ENCODE data around the gene TMEM132C.

The TMEM132C gene

GRCh38 chr12:128258866-128259555, 8.0 kb upstream of the TMEM132C start:
- no peaks in the 10 kb centered on the region for H3K36me3 ChIP-seq (ENCODE audit: low read depth)
- ATAC-seq (ENCODE audit: low read depth), result no peak
- H3K4me1 ChIP-seq (ENCODE audit: insufficient read depth, poor library complexity, severe bottlenecking), result no peaks in the 10 kb centered on the region
- H3K9me3 ChIP-seq (ENCODE audit: severe bottlenecking), result peaks cover 1% of the 10 kb centered on the region
- H3K27me3 ChIP-seq (ENCODE audit: insufficient read depth, poor library complexity, severe bottlenecking), result no peaks in the 10 kb centered on the region
- TF ChIP-seq CTCF (IDR thresholded peaks at IDR 0.05; ENCODE audit: poor library complexity, severe bottlenecking), result no peak
- H3K4me3 ChIP-seq (ENCODE audit: severe bottlenecking), result no peak overlapping the region
- no peak overlapping the region for H3K27ac ChIP-seq (ENCODE audit: poor library complexity, severe bottlenecking)
- DNase-seq (ENCODE audit: low spot score), result no peak

- Histone ChIP-seq H3K27ac (ENCODE audit: poor library complexity, severe bottlenecking) (no peak overlapping the region), H3K4me3 (ENCODE audit: severe bottlenecking) (no peak overlapping the region), H3K36me3 (ENCODE audit: low read depth) (no peaks in the 10 kb centered on the region), H3K27me3 (ENCODE audit: insufficient read depth, poor library complexity, severe bottlenecking) (no peaks in the 10 kb centered on the region), H3K4me1 (ENCODE audit: insufficient read depth, poor library complexity, severe bottlenecking) (no peaks in the 10 kb centered on the region), H3K9me3 (ENCODE audit: severe bottlenecking) (peaks cover 5% of the 10 kb centered on the region)
- ATAC-seq (ENCODE audit: low read depth) (no peak), DNase-seq (ENCODE audit: low spot score) (no peak)
- peak; percentile 66 for TF ChIP-seq CTCF (IDR thresholded peaks at IDR 0.05; ENCODE audit: poor library complexity, severe bottlenecking)
These were observed 7.4 kb upstream of the TMEM132C start for GRCh38 chr12:128259556-128260070.

- Histone ChIP-seq H3K27me3 (ENCODE audit: insufficient read depth, poor library complexity, severe bottlenecking) (peaks cover 8% of the 10 kb centered on the region), H3K27ac (ENCODE audit: poor library complexity, severe bottlenecking) (no peak overlapping the region), H3K4me1 (ENCODE audit: insufficient read depth, poor library complexity, severe bottlenecking) (no peaks in the 10 kb centered on the region), H3K36me3 (ENCODE audit: low read depth) (no peaks in the 10 kb centered on the region), H3K9me3 (ENCODE audit: severe bottlenecking) (peaks cover 5% of the 10 kb centered on the region), H3K4me3 (ENCODE audit: severe bottlenecking) (no peak overlapping the region)
- ATAC-seq (ENCODE audit: low read depth) (no peak), DNase-seq (ENCODE audit: low spot score) (no peak)
- TF ChIP-seq CTCF (IDR thresholded peaks at IDR 0.05; ENCODE audit: poor library complexity, severe bottlenecking), result no peak
These were observed 5.2 kb upstream of the TMEM132C start for GRCh38 chr12:128261757-128262156.

- ATAC-seq (ENCODE audit: low read depth) (no peak), DNase-seq (ENCODE audit: low spot score) (no peak)
- H3K27me3 ChIP-seq (ENCODE audit: insufficient read depth, poor library complexity, severe bottlenecking), result peaks cover 25% of the 10 kb centered on the region
- no peaks in the 10 kb centered on the region for H3K4me1 ChIP-seq (ENCODE audit: insufficient read depth, poor library complexity, severe bottlenecking)
- no peak for TF ChIP-seq CTCF (IDR thresholded peaks at IDR 0.05; ENCODE audit: poor library complexity, severe bottlenecking)
- H3K4me3 ChIP-seq (ENCODE audit: severe bottlenecking), result no peak overlapping the region
- no peak overlapping the region for H3K27ac ChIP-seq (ENCODE audit: poor library complexity, severe bottlenecking)
- H3K9me3 ChIP-seq (ENCODE audit: severe bottlenecking), result peaks cover 5% of the 10 kb centered on the region
- H3K36me3 ChIP-seq (ENCODE audit: low read depth), result no peaks in the 10 kb centered on the region
These were observed 1.4 kb upstream of the TMEM132C start for GRCh38 chr12:128265566-128265965.

- no peak for TF ChIP-seq CTCF (IDR thresholded peaks at IDR 0.05; ENCODE audit: poor library complexity, severe bottlenecking)
- Histone ChIP-seq H3K27ac (ENCODE audit: poor library complexity, severe bottlenecking) (no peak overlapping the region), H3K4me3 (ENCODE audit: severe bottlenecking) (no peak overlapping the region), H3K4me1 (ENCODE audit: insufficient read depth, poor library complexity, severe bottlenecking) (no peaks in the 10 kb centered on the region), H3K9me3 (ENCODE audit: severe bottlenecking) (peaks cover 5% of the 10 kb centered on the region), H3K27me3 (ENCODE audit: insufficient read depth, poor library complexity, severe bottlenecking) (peaks cover 25% of the 10 kb centered on the region), H3K36me3 (ENCODE audit: low read depth) (no peaks in the 10 kb centered on the region)
- no peak for ATAC-seq (ENCODE audit: low read depth)
- no peak for DNase-seq (ENCODE audit: low spot score)
These were observed 884 bp upstream of the TMEM132C start for GRCh38 chr12:128266086-128266485.

Measured in RWPE2 (cell line).